ENCODE measurements around the gene BDH1. TPM values are rescaled to one million over a fixed set of nuclear protein-coding genes. Genes with fewer than 3 reads are reported as not detected.

BDH1 gene
- polyA plus RNA-seq, 1 of the 3 experiments (the other 2 are of a cell fraction) = 19.8 TPM

DNA sequence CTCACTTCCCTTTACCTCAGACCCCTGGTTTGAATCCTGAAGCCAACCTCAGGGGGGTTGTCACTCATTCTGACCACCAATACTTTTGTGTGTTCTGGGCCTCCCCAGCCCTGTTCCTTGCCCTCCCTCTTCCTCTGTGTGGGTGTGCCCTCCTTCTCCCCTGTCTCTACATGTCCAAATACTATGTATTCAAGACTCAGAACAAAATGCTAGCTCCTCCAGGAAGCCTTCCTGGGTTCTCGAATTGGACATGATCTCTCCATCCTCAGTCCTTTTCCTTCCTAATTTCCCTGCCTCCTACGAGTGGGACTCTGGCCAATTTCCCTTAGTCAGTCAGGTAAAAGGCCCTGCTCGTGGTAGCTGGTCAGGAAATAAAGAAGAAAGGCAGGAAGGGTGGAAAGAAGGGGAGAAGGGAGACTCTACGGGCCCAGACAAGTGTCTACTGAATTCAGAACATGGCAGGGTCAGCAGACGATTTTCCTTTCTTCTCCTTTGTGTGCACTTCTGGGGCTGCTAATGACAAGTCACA is 79.7 kb downstream of the BDH1 start:
- Histone ChIP-seq H3K79me2 (ENCODE audit: insufficient read depth) (no peaks in the 10 kb centered on the region), H3F3A (replicated peaks; ENCODE audit: insufficient read depth) (no peaks in the 10 kb centered on the region), H3K4me2 (no peak overlapping the region), H4K20me1 (ENCODE audit: insufficient read depth) (no peaks in the 10 kb centered on the region), H3K4me3 (ENCODE audit: low read depth in 2 of 2, low read length in 1 of 2) (no peak overlapping the region), H3K9me3 (no peaks in the 10 kb centered on the region), H3K9ac (no peak overlapping the region), H3K27me3 (ENCODE audit: insufficient read depth) (no peaks in the 10 kb centered on the region), H3K36me3 (replicated peaks in 1 of 2; ENCODE audit: control insufficient read depth in 1 of 2, insufficient read depth in 2 of 2, low read length in 1 of 2) (no peaks in the 10 kb centered on the region), H3K4me1 (ENCODE audit: control insufficient read depth in 1 of 2, insufficient read depth in 2 of 2, low read depth in 1 of 2, low read length in 1 of 2) (peaks cover 11 to 12% of the 10 kb centered on the region in 2 experiments; a peak in 3 of 4 replicates), H2AFZ (ENCODE audit: low read depth) (no peak overlapping the region), H3K27ac (ENCODE audit: low read depth in 2 of 2, low read length in 1 of 2) (no peak overlapping the region), H3K9me2 (no peaks in the 10 kb centered on the region)
- TF ChIP-seq RCOR1 (IDR thresholded peaks at IDR 0.05; ENCODE audit: low read length) (no peak), SIN3A (IDR thresholded peaks at IDR 0.05; ENCODE audit: borderline replicate concordance, low read depth, low read length) (no peak), ELF1 (IDR thresholded peaks at IDR 0.05) (no peak), TCF12 (IDR thresholded peaks at IDR 0.05) (no peak), FOSL2 (IDR thresholded peaks at IDR 0.05; ENCODE audit: borderline replicate concordance, low read depth) (no peak), RAD21 (IDR thresholded peaks at IDR 0.05; ENCODE audit: low read length) (no peak), YY1 (IDR thresholded peaks at IDR 0.05; ENCODE audit: low read depth) (no peak), GATA2 (CRISPR knock-in tag; IDR thresholded peaks at IDR 0.05) (no peak), MEF2A (IDR thresholded peaks at IDR 0.05; ENCODE audit: borderline replicate concordance, low read depth) (no peak), CHD2 (IDR thresholded peaks at IDR 0.05; ENCODE audit: low read length, partially characterized antibody) (no peak), FOXM1 (IDR thresholded peaks at IDR 0.05; ENCODE audit: low read depth) (no peak), EZH2phosphoT487 (IDR thresholded peaks at IDR 0.05; ENCODE audit: borderline replicate concordance, low read depth) (no peak), MXI1 (IDR thresholded peaks at IDR 0.05; ENCODE audit: low read depth, low read length) (no peak), RXRA (IDR thresholded peaks at IDR 0.05; ENCODE audit: borderline replicate concordance, low read depth) (no peak), NRF1 (IDR thresholded peaks at IDR 0.05; ENCODE audit: low read depth, low read length) (no peak)
- TF ChIP-seq, protein P1, sequence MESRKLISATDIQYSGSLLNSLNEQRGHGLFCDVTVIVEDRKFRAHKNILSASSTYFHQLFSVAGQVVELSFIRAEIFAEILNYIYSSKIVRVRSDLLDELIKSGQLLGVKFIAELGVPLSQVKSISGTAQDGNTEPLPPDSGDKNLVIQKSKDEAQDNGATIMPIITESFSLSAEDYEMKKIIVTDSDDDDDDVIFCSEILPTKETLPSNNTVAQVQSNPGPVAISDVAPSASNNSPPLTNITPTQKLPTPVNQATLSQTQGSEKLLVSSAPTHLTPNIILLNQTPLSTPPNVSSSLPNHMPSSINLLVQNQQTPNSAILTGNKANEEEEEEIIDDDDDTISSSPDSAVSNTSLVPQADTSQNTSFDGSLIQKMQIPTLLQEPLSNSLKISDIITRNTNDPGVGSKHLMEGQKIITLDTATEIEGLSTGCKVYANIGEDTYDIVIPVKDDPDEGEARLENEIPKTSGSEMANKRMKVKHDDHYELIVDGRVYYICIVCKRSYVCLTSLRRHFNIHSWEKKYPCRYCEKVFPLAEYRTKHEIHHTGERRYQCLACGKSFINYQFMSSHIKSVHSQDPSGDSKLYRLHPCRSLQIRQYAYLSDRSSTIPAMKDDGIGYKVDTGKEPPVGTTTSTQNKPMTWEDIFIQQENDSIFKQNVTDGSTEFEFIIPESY (IDR thresholded peaks at IDR 0.05; ENCODE audit: borderline replicate concordance, low read depth) = no peak
- TF ChIP-seq, protein P2, sequence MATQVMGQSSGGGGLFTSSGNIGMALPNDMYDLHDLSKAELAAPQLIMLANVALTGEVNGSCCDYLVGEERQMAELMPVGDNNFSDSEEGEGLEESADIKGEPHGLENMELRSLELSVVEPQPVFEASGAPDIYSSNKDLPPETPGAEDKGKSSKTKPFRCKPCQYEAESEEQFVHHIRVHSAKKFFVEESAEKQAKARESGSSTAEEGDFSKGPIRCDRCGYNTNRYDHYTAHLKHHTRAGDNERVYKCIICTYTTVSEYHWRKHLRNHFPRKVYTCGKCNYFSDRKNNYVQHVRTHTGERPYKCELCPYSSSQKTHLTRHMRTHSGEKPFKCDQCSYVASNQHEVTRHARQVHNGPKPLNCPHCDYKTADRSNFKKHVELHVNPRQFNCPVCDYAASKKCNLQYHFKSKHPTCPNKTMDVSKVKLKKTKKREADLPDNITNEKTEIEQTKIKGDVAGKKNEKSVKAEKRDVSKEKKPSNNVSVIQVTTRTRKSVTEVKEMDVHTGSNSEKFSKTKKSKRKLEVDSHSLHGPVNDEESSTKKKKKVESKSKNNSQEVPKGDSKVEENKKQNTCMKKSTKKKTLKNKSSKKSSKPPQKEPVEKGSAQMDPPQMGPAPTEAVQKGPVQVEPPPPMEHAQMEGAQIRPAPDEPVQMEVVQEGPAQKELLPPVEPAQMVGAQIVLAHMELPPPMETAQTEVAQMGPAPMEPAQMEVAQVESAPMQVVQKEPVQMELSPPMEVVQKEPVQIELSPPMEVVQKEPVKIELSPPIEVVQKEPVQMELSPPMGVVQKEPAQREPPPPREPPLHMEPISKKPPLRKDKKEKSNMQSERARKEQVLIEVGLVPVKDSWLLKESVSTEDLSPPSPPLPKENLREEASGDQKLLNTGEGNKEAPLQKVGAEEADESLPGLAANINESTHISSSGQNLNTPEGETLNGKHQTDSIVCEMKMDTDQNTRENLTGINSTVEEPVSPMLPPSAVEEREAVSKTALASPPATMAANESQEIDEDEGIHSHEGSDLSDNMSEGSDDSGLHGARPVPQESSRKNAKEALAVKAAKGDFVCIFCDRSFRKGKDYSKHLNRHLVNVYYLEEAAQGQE (IDR thresholded peaks at IDR 0.05; ENCODE audit: low read depth, low read length) = no peak
- TF ChIP-seq, protein P3, sequence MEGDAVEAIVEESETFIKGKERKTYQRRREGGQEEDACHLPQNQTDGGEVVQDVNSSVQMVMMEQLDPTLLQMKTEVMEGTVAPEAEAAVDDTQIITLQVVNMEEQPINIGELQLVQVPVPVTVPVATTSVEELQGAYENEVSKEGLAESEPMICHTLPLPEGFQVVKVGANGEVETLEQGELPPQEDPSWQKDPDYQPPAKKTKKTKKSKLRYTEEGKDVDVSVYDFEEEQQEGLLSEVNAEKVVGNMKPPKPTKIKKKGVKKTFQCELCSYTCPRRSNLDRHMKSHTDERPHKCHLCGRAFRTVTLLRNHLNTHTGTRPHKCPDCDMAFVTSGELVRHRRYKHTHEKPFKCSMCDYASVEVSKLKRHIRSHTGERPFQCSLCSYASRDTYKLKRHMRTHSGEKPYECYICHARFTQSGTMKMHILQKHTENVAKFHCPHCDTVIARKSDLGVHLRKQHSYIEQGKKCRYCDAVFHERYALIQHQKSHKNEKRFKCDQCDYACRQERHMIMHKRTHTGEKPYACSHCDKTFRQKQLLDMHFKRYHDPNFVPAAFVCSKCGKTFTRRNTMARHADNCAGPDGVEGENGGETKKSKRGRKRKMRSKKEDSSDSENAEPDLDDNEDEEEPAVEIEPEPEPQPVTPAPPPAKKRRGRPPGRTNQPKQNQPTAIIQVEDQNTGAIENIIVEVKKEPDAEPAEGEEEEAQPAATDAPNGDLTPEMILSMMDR (IDR thresholded peaks at IDR 0.05) = no peak
- TF ChIP-seq, protein P4, sequence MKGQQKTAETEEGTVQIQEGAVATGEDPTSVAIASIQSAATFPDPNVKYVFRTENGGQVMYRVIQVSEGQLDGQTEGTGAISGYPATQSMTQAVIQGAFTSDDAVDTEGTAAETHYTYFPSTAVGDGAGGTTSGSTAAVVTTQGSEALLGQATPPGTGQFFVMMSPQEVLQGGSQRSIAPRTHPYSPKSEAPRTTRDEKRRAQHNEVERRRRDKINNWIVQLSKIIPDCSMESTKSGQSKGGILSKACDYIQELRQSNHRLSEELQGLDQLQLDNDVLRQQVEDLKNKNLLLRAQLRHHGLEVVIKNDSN (IDR thresholded peaks at IDR 0.05; ENCODE audit: borderline replicate concordance, low read depth) = no peak
- TF ChIP-seq, protein P5, sequence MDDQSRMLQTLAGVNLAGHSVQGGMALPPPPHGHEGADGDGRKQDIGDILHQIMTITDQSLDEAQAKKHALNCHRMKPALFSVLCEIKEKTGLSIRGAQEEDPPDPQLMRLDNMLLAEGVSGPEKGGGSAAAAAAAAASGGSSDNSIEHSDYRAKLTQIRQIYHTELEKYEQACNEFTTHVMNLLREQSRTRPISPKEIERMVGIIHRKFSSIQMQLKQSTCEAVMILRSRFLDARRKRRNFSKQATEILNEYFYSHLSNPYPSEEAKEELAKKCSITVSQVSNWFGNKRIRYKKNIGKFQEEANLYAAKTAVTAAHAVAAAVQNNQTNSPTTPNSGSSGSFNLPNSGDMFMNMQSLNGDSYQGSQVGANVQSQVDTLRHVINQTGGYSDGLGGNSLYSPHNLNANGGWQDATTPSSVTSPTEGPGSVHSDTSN (IDR thresholded peaks at IDR 0.05) = no peak
- ChIA-PET POLR2A (no interaction called here), CTCF (no interaction called here)
- no peak for DNase-seq
- WGBS (ENCODE audit: low lambda C conversion rate) = 75% methylated on average over 5 of the region's 5 CpGs

All from SK-N-SH (cell line).